Lower lobe of right lung (tissue), 2 donors: Measurements from ENCODE around the gene OOEP. TPM values are rescaled to one million over a fixed set of nuclear protein-coding genes. Genes with fewer than 3 reads are reported as not detected.

Experiments used
- ATAC-seq, 2 donors: fragments of 200-7000 bp; cut with Tn5 transposase; one replicate each; pipeline ENCODE4 v1.9.1; 2020 to 2022; ENCODE audit warnings: mild to moderate bottlenecking in 2 of 2, moderate library complexity in 2 of 2
- DNase-seq: peaks from one replicate; pipeline ENCODE4 v3.0.0-alpha.2; 2020
- H3K27ac ChIP-seq: fragments of 200-600 bp; one replicate; pipeline ENCODE4 v1.8.0; 2022
- H3K27me3 ChIP-seq: fragments of 200-600 bp; one replicate; pipeline ENCODE4 v1.8.0; 2022; ENCODE audit warnings: low read depth
- H3K36me3 ChIP-seq: fragments of 200-600 bp; one replicate; pipeline ENCODE4 v1.8.0; 2022; ENCODE audit warnings: mild to moderate bottlenecking
- H3K4me1 ChIP-seq: fragments of 200-600 bp; one replicate; pipeline ENCODE4 v1.8.0; 2022
- H3K4me3 ChIP-seq: fragments of 200-600 bp; one replicate; pipeline ENCODE4 v1.8.0; 2022; ENCODE audit warnings: mild to moderate bottlenecking
- H3K9me3 ChIP-seq: fragments of 200-600 bp; one replicate; pipeline ENCODE4 v1.8.0; 2022
- intact Hi-C: fragments of 100-400 bp; cut with DNase I; formaldehyde crosslinking; loops from one replicate; pipeline ENCODE4 v1.11.0; 2022
- long read RNA-seq: library from polyadenylated mRNA; unstranded; transcript quantifications from one replicate; pipeline ENCODE4 v2.0.0, GENCODE V29; 2021
- total RNA-seq: library from RNA; stranded (reverse); fragmentation: NEBNext Ultra II Directional; extraction: Animal tissue kit (Norgen Biotek cat#: 25700); gene quantifications from one replicate; pipeline ENCODE4 v1.2.1, GENCODE V29; 2021
- TF ChIP-seq, protein P1 (sequence below): fragments of 200-600 bp; IDR thresholded peaks from one replicate; pipeline ENCODE4 v1.8.0; 2022; ENCODE audit warnings: antibody characterized with exemption, mild to moderate bottlenecking
- donor health status: DM: no; HTN: yes; CAD: no; lungs with severe emphysema.

The OOEP gene
- not detected for total RNA-seq
- long read RNA-seq, partial matches to known transcripts: 1 of 186 reads
- long read RNA-seq, other reads (novel, unspliced or antisense): 185 of 186 reads

DNA sequence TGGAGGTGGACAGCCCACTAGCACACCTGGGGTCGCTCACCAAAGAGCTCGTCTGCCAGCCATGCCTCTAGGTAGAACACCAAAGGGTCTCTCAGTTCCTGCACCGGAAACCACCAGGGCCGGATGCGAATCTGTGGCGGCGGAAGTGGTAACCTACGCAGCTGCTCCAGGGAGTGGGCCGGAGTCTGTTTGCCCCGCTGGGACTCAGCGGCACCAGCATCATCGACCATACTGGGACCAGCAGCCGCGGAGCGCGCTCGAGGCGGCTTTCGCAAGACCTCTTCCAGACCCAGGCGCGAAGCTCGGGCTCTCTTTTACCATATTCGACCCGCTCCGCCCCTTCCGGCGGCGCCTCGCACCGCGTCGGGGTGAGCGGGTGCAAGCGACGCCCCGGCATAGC is at the start of gene OOEP:
TSS of gene OOEP (minus strand) at position 335 of the 400 bp plus-strand sequence. CDS start at position 230, 105 bp downstream.
- intact Hi-C loops: no loop called here
- no peak for ATAC-seq
- Histone ChIP-seq H3K4me1 (no peaks in the 10 kb centered on the region), H3K27ac (no peak within 1 kb of the TSS), H3K9me3 (peaks cover 8% of the 10 kb centered on the region), H3K4me3 (no peak within 1 kb of the TSS), H3K27me3 (no peaks in the 10 kb centered on the region), H3K36me3 (no peaks in the 10 kb centered on the region)
- no peak for DNase-seq
- TF ChIP-seq, protein P1, sequence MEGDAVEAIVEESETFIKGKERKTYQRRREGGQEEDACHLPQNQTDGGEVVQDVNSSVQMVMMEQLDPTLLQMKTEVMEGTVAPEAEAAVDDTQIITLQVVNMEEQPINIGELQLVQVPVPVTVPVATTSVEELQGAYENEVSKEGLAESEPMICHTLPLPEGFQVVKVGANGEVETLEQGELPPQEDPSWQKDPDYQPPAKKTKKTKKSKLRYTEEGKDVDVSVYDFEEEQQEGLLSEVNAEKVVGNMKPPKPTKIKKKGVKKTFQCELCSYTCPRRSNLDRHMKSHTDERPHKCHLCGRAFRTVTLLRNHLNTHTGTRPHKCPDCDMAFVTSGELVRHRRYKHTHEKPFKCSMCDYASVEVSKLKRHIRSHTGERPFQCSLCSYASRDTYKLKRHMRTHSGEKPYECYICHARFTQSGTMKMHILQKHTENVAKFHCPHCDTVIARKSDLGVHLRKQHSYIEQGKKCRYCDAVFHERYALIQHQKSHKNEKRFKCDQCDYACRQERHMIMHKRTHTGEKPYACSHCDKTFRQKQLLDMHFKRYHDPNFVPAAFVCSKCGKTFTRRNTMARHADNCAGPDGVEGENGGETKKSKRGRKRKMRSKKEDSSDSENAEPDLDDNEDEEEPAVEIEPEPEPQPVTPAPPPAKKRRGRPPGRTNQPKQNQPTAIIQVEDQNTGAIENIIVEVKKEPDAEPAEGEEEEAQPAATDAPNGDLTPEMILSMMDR: no peak

DNA sequence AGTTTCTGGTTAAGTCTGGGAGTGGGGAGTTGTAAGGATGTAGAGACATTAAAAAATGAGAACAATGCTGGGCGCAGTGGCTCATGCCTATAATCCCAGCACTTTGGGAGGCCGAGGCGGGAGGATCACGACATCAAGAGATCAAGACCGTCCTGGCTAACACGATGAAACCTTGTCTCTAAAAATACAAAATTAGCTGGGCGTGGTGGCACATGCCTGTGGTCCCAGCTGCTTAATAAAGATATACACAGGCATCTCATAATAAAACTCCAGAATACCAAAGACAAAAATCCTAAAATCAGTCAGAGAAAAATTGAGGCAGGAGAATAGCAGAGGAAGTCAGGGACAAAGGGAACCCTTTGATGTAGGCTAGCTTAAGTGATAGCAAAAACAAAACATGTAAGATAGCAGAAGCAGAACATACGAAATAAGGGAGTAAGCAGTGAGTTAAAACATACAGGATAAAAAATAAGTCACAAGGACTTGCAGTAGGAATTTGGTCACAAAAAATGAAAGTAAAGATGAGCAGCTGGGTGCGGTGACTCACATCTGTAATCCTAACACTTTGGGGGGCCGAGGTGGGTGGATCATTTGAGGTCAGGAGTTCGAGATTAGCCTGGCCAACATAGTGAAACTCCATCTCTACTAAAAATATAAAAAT is 48.5 kb upstream of the OOEP start:
- Histone ChIP-seq H3K4me3 (no peak overlapping the region), H3K27ac (no peak overlapping the region), H3K27me3 (no peaks in the 10 kb centered on the region), H3K36me3 (peaks cover 34% of the 10 kb centered on the region), H3K9me3 (no peaks in the 10 kb centered on the region), H3K4me1 (peaks cover 8% of the 10 kb centered on the region)
- TF ChIP-seq, protein P1: no peak
- DNase-seq (no peak), ATAC-seq (no peak)
- intact Hi-C loops: no loop called here

DNA sequence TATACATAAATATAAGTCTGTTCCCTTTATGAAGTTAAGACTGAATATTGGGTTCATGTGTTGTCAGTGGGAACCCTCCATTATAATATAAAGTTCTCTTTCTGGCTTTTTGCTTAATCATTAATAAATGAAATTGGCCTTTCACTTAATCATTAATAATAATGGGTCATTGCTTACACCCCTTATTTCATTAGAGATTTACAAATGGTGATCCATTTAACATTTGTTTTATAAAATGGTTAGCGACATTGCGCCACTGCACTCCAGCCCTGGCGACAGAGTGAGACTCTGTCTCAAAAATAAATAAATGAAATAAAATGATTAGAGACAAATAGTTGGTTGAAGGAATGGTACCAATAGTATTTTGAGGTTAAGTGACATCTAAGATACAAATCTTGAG is 43.4 kb upstream of the OOEP start:
- H3K36me3 ChIP-seq: peaks cover 17% of the 10 kb centered on the region
- TF ChIP-seq, protein P1: no peak

DNA sequence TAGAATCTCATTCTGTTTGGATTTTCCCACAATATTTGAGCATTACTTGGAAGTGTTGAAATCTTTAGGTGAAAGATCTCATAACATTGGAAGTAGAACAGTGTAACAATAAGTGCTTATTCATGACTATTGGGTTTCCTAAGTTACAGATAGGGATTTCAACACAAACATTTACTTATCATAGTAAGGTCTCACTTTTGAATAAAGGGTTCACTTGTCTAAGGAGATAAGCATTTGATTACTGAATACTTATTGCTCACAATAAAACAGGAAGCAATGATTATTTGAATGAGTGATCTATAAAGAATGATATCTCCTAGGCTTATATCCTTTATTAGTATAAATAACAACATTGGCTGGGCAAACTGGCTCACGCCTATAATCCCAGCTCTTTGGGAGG is 39.7 kb upstream of the OOEP start:
- intact Hi-C loops: no loop called here
- TF ChIP-seq, protein P1: no peak
- Histone ChIP-seq H3K27ac (no peak overlapping the region), H3K4me3 (no peak overlapping the region), H3K9me3 (no peaks in the 10 kb centered on the region), H3K27me3 (no peaks in the 10 kb centered on the region), H3K36me3 (peaks cover 4% of the 10 kb centered on the region), H3K4me1 (no peaks in the 10 kb centered on the region)
- ATAC-seq (no peak), DNase-seq (no peak)

More for the DNA sequence above, 43.4 kb upstream of the OOEP start:
- DNase-seq (no peak), ATAC-seq (no peak)
- Histone ChIP-seq H3K27ac (no peak overlapping the region), H3K4me1 (no peaks in the 10 kb centered on the region), H3K9me3 (no peaks in the 10 kb centered on the region), H3K27me3 (no peaks in the 10 kb centered on the region), H3K4me3 (no peak overlapping the region)
- intact Hi-C loops: no loop called here

DNA sequence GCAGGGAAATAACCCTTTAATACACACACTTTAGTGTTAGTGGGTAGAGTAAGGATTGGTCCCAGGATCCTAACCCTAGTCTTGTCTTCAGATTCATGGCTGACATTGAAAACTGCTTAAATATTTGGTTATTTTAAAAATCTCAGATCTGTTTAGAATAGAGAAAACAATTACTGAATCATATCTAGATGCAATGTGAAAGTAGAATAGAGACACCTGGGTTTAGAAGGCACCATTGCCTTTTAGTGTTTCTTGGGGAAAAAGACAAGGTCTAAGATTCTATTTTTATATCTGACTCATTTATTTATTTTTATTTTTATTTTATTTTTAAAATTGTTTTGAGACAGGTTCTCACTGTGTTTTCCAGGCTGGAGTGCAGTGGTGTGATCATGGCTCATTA is 31.0 kb upstream of the OOEP start:
- Histone ChIP-seq H3K27ac (no peak overlapping the region), H3K4me3 (no peak overlapping the region), H3K9me3 (no peaks in the 10 kb centered on the region), H3K4me1 (no peaks in the 10 kb centered on the region), H3K36me3 (no peaks in the 10 kb centered on the region), H3K27me3 (no peaks in the 10 kb centered on the region)
- no peak for ATAC-seq
- TF ChIP-seq, protein P1: no peak
- intact Hi-C loops: no loop called here
- DNase-seq: no peak
